Hepatocyte (in vitro differentiated cells): Measurements from ENCODE around the gene IPPK. TPM values are rescaled to one million over a fixed set of nuclear protein-coding genes. Genes with fewer than 3 reads are reported as not detected.

Experiments used
- DNase-seq: peaks from one replicate; pipeline ENCODE4 v3.0.0-alpha.2; 2016; ENCODE audit warnings: low spot score
- H2AFZ ChIP-seq: fragments of 200-600 bp; sonication (generic); 2 replicates; pipeline ENCODE4 v1.6.0; 2016; ENCODE audit warnings: antibody characterized with exemption, mild to moderate bottlenecking
- H3K27ac ChIP-seq: fragments of 200-600 bp; sonication (generic); 2 replicates; pipeline ENCODE4 v1.5.1; 2016; ENCODE audit warnings: mild to moderate bottlenecking
- H3K27me3 ChIP-seq: fragments of 200-600 bp; sonication (generic); 2 replicates; pipeline ENCODE4 v1.6.1; 2016
- H3K36me3 ChIP-seq: fragments of 200-600 bp; sonication (generic); replicated peaks from 2 replicates; pipeline ENCODE4 v1.5.1; 2016; ENCODE audit warnings: low read depth; ENCODE audit not compliant: insufficient read depth
- H3K4me1 ChIP-seq: fragments of 200-600 bp; sonication (generic); 2 replicates; pipeline ENCODE4 v1.5.1; 2016; ENCODE audit warnings: mild to moderate bottlenecking, moderate library complexity; ENCODE audit not compliant: insufficient read depth
- H3K4me2 ChIP-seq: fragments of 200-600 bp; sonication (generic); 2 replicates; pipeline ENCODE4 v1.6.0; 2016
- H3K4me3 ChIP-seq: fragments of 200-600 bp; sonication (generic); 2 replicates; pipeline ENCODE4 v1.5.1; 2016; ENCODE audit warnings: mild to moderate bottlenecking
- H3K79me2 ChIP-seq: fragments of 200-600 bp; sonication (generic); 2 replicates; pipeline ENCODE4 v1.6.0; 2017; ENCODE audit warnings: mild to moderate bottlenecking
- H3K9me2 ChIP-seq: fragments of 200-600 bp; sonication (generic); replicated peaks from 2 replicates; pipeline ENCODE4 v1.6.0; 2017; ENCODE audit warnings: mild to moderate bottlenecking; ENCODE audit not compliant: insufficient read depth
- H3K9me3 ChIP-seq: fragments of 200-600 bp; sonication (generic); 2 replicates; pipeline ENCODE4 v1.5.1; 2016; ENCODE audit warnings: low read depth, mild to moderate bottlenecking
- H4K20me1 ChIP-seq: fragments of 200-600 bp; sonication (generic); 2 replicates; pipeline ENCODE4 v1.6.0; 2016; ENCODE audit warnings: mild to moderate bottlenecking; ENCODE audit not compliant: insufficient read depth, poor library complexity, severe bottlenecking
- EZH2 ChIP-seq: fragments of 200-600 bp; sonication (generic); IDR thresholded peaks from 2 replicates; pipeline ENCODE4 v1.6.1; 2016; ENCODE audit warnings: antibody characterized with exemption, mild to moderate bottlenecking, borderline replicate concordance
- EZH2phosphoT487 ChIP-seq: fragments of 200-600 bp; sonication (generic); IDR thresholded peaks from one replicate; pipeline ENCODE4 v1.6.1; 2018; ENCODE audit warnings: antibody characterized with exemption, mild to moderate bottlenecking, low read depth, moderate library complexity; ENCODE audit not compliant: unreplicated experiment, severe bottlenecking
- WGBS: methylation state at CpG from one replicate; pipeline ENCODE4 v1.1.6; 2016; ENCODE audit warnings: low lambda C conversion rate; ENCODE audit errors: missing lambda C conversion rate; 5-methylcytosine and 5-hydroxymethylcytosine counted together
- polyA plus RNA-seq: library from polyadenylated mRNA; unstranded; fragments of >200 nt; fragmentation: Nextera tagmentation; extraction: Ambion mirVana; gene quantifications from 2 replicates; pipeline ENCODE4 v1.2.1, GENCODE V29; 2016
- total RNA-seq: library from RNA; depleted of rRNA; stranded (reverse); fragments of >200 nt; gene quantifications from 2 replicates; pipeline ENCODE4 v1.2.3, GENCODE V29; 2014
- TF ChIP-seq, protein P1 (sequence below): fragments of 200-600 bp; sonication (generic); IDR thresholded peaks from 2 replicates; pipeline ENCODE4 v1.5.1; 2016; ENCODE audit warnings: antibody characterized with exemption, mild to moderate bottlenecking; ENCODE audit not compliant: poor library complexity

The IPPK gene
- total and polyA plus RNA-seq, 2 experiments from 2014 or later = 8.5 to 15.6 TPM

DNA sequence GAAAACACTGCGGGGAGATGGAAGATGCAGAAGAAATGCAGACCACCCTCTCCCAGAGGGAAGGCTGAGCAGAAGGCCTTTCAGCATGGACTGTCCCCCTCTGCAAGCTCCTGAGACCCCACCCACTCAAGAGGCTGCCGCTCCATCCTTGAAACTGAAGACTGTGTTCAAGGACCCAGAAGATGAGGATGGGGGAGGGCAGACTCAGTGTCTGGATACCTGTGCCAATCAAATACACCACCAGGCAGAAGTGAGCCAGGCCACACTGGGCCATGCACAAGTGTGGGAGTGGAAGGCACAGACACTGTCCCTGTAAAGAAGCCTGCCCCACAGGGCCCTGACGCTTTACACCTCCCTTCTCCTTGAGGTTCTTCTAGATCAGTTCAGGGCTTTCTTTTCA, 40.0 kb upstream of the IPPK start:
- Histone ChIP-seq H3K27ac (no peak overlapping the region), H3K4me1 (no peaks in the 10 kb centered on the region), H4K20me1 (no peaks in the 10 kb centered on the region), H3K27me3 (no peaks in the 10 kb centered on the region), H2AFZ (no peak overlapping the region), H3K36me3 (no peaks in the 10 kb centered on the region), H3K79me2 (no peaks in the 10 kb centered on the region), H3K4me3 (no peak overlapping the region), H3K9me2 (no peaks in the 10 kb centered on the region), H3K4me2 (no peak overlapping the region), H3K9me3 (no peaks in the 10 kb centered on the region)
- no peak for DNase-seq
- WGBS = 96% methylated on average over 3 of the region's 3 CpGs
- TF ChIP-seq EZH2 = no peak
- TF ChIP-seq EZH2phosphoT487 = no peak
- TF ChIP-seq, protein P1, sequence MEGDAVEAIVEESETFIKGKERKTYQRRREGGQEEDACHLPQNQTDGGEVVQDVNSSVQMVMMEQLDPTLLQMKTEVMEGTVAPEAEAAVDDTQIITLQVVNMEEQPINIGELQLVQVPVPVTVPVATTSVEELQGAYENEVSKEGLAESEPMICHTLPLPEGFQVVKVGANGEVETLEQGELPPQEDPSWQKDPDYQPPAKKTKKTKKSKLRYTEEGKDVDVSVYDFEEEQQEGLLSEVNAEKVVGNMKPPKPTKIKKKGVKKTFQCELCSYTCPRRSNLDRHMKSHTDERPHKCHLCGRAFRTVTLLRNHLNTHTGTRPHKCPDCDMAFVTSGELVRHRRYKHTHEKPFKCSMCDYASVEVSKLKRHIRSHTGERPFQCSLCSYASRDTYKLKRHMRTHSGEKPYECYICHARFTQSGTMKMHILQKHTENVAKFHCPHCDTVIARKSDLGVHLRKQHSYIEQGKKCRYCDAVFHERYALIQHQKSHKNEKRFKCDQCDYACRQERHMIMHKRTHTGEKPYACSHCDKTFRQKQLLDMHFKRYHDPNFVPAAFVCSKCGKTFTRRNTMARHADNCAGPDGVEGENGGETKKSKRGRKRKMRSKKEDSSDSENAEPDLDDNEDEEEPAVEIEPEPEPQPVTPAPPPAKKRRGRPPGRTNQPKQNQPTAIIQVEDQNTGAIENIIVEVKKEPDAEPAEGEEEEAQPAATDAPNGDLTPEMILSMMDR = no peak

DNA sequence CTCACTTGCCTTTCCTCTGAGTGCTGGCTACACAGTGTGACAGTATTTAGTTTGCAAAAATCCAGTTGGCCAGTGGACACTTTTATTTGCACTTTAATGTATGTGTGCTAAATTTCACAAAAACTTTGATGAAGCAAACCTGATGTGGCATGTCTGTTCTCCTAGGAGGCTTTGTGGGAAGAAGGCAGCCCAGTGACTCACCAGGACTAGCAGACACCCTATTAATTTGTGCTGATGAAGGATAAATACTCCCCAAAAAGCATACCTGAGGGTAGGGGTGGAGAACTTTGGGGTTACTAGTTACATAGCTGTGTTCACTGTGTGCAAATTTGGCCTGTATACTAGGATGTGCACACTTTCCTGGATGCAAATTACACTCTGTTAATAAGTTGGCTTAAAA, 39.3 kb upstream of the IPPK start:
- no peak for DNase-seq
- no peak for TF ChIP-seq EZH2phosphoT487
- TF ChIP-seq EZH2 = no peak
- TF ChIP-seq, protein P1 = no peak
- H3K9me3 ChIP-seq = no peaks in the 10 kb centered on the region
- no peaks in the 10 kb centered on the region for H3K27me3 ChIP-seq
- no peak overlapping the region for H3K4me2 ChIP-seq
- H4K20me1 ChIP-seq = no peaks in the 10 kb centered on the region
- H3K79me2 ChIP-seq = no peaks in the 10 kb centered on the region
- H3K36me3 ChIP-seq = no peaks in the 10 kb centered on the region
- H3K4me1 ChIP-seq = no peaks in the 10 kb centered on the region
- no peaks in the 10 kb centered on the region for H3K9me2 ChIP-seq
- H3K27ac ChIP-seq = no peak overlapping the region
- no peak overlapping the region for H3K4me3 ChIP-seq
- H2AFZ ChIP-seq = no peak overlapping the region

DNA sequence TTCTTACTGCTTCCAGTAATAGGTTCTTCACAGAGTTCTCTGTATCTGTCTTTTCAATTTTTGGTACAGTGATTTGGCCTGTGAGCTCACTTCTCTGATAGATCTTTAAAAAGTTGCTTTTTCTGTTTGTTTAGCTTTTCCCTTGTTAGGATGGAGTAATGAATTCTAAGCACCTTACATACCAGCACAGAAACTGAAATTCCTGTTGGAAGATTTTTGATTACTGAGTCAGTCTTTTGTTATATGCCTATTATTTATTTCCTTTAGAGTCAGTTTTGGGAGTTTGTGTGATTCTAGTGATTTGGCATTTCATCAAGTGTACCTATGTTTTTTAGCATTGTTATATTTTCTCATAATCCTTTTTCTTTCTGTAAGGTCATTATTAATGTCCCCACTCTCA, 37.6 kb upstream of the IPPK start:
- H3K27me3 ChIP-seq = no peaks in the 10 kb centered on the region
- H3K4me2 ChIP-seq = no peak overlapping the region
- H3K4me1 ChIP-seq = no peaks in the 10 kb centered on the region
- H3K9me3 ChIP-seq = no peaks in the 10 kb centered on the region
- H4K20me1 ChIP-seq = no peaks in the 10 kb centered on the region
- H2AFZ ChIP-seq = no peak overlapping the region
- no peaks in the 10 kb centered on the region for H3K9me2 ChIP-seq
- no peaks in the 10 kb centered on the region for H3K36me3 ChIP-seq
- no peak for TF ChIP-seq EZH2phosphoT487
- TF ChIP-seq, protein P1 = no peak
- no peak for TF ChIP-seq EZH2
- no peak for DNase-seq
- no peak overlapping the region for H3K4me3 ChIP-seq
- no peak overlapping the region for H3K27ac ChIP-seq
- no peaks in the 10 kb centered on the region for H3K79me2 ChIP-seq

DNA sequence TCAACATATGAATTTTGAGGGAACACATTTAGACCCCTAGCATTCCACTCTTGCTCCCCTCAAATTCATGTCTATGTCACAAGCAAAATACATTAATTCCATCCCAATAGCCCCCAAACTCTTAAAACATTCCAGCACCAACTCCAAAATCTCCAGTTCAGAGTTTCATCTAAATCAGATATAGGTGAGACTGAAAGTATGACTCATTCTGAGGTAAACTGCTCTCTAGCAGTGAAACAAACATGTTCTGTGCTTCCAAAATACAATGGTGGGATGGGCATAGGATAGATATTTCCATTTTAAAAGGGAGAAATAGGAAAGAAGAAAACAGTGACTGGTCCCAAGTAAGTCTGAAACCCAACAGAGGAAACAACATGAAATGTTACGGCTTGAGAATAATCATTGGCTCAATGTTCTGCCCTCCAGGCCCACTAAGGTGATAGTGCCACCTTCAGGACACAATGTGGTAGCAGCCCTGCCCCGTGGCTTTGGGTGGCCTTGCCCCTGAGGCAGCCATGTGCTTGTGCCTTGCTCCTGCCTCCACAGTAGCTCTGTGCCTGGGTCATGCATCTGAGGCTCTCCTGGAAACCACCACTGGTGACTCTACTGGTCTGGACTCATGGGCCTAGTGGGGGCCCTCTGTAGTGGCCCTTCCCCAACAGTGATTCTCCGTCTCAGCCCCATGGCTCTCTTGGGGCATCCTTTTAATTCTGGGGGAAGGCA, 36.4 kb upstream of the IPPK start:
- no peaks in the 10 kb centered on the region for H3K9me2 ChIP-seq
- no peak overlapping the region for H3K4me2 ChIP-seq
- 65% methylated on average over 3 of the region's 3 CpGs for WGBS
- no peaks in the 10 kb centered on the region for H3K4me1 ChIP-seq
- no peaks in the 10 kb centered on the region for H3K9me3 ChIP-seq
- H3K4me3 ChIP-seq = no peak overlapping the region
- no peak overlapping the region for H3K27ac ChIP-seq
- no peaks in the 10 kb centered on the region for H3K79me2 ChIP-seq
- no peak overlapping the region for H2AFZ ChIP-seq
- H4K20me1 ChIP-seq = no peaks in the 10 kb centered on the region
- no peaks in the 10 kb centered on the region for H3K36me3 ChIP-seq
- no peaks in the 10 kb centered on the region for H3K27me3 ChIP-seq
- no peak for DNase-seq
- TF ChIP-seq EZH2phosphoT487 (no peak), EZH2 (no peak)
- TF ChIP-seq, protein P1 = no peak
